ENCODE data around the gene TOMM34. TPM values are rescaled to one million over a fixed set of nuclear protein-coding genes. Genes with fewer than 3 reads are reported as not detected.

Gene TOMM34
- total and polyA plus RNA-seq, 2 experiments from 2014 or later: 27.4 to 38.7 TPM

GRCh38 chr20:44910690-44911262, 49.4 kb downstream of the TOMM34 start (continued):
- TF ChIP-seq ZNF462 (CRISPR knock-in tag; IDR thresholded peaks at IDR 0.05) (no peak), ETS1 (IDR thresholded peaks at IDR 0.05) (no peak), ZNF331 (CRISPR knock-in tag; IDR thresholded peaks at IDR 0.05; ENCODE audit: low read depth) (no peak), EZH2phosphoT487 (IDR thresholded peaks at IDR 0.05; ENCODE audit: unreplicated experiment) (no peak)

- Histone ChIP-seq H3K27me3 (ENCODE audit: insufficient read depth) (no peaks in the 10 kb centered on the region), H3K9me2 (ENCODE audit: insufficient read depth) (no peaks in the 10 kb centered on the region), H3K79me2 (replicated peaks; ENCODE audit: insufficient read depth) (peaks cover 6% of the 10 kb centered on the region; the same call in 1 of the 2 replicates), H2AFZ (peak within 1 kb of the TSS; percentile 63; the same call in 1 of the 2 replicates), H4K20me1 (replicated peaks; ENCODE audit: insufficient read depth) (peaks cover 27% of the 10 kb centered on the region), H3K4me3 (peak within 1 kb of the TSS; percentile 92), H3K27ac (ENCODE audit: low read depth) (peak within 1 kb of the TSS; percentile 86), H3K4me2 (peak within 1 kb of the TSS; percentile 89), H3K36me3 (ENCODE audit: insufficient read depth) (peaks cover 35% of the 10 kb centered on the region), H3K4me1 (ENCODE audit: insufficient read depth) (peaks cover 12% of the 10 kb centered on the region), H3F3A (replicated peaks; ENCODE audit: low read depth) (peaks cover 15% of the 10 kb centered on the region)
- peaks cover 3% of the 10 kb centered on the region for H3K27me3 Mint-ChIP-seq (ENCODE audit: insufficient read depth, low read depth, poor library complexity)
- peak within 1 kb of the TSS; percentile 72 for H3K27ac Mint-ChIP-seq
- peaks cover 69% of the 10 kb centered on the region for H3K36me3 Mint-ChIP-seq (ENCODE audit: low read depth)
- peak within 1 kb of the TSS; percentile 87 for H3K4me3 Mint-ChIP-seq
- ATAC-seq (peak; percentile 89), DNase-seq (ENCODE audit: low spot score) (peak; percentile 96)
- peaks cover 31% of the 10 kb centered on the region for H3K4me1 Mint-ChIP-seq
- TF ChIP-seq POLR2AphosphoS5 (IDR thresholded peaks at IDR 0.05; ENCODE audit: low read depth): peak; percentile 84
- no peak for TF ChIP-seq ZNF331 (CRISPR knock-in tag; IDR thresholded peaks at IDR 0.05; ENCODE audit: low read depth)
- peak; percentile 25; the same call in 1 of the 2 replicates for TF ChIP-seq ETS1 (IDR thresholded peaks at IDR 0.05)
- H3K9me3 Mint-ChIP-seq: no peaks in the 10 kb centered on the region
Measured at GRCh38 chr20:44909872-44910689, 50.1 kb downstream of the TOMM34 start, which contains the start of gene PABPC1L. Gene PABPC1L (plus strand): TSS chr20:44910060. CDS start chr20:44910144, 84 bp downstream.

All from GM23338 (cell line).